ES-I3 (cell line): ENCODE results near the gene METAP1.
"Not testable (repeated sequence)": the region's sequence is repeated elsewhere in the genome, so short reads cannot be mapped to it uniquely, and the experiment has no call there.

Experiments used
- H3K36me3 ChIP-seq: 2 replicates; pipeline ENCODE4 v1.6.1; 2013; ENCODE audit warnings: mild to moderate bottlenecking, low read length, control low read depth, moderate library complexity; ENCODE audit not compliant: insufficient read depth
- H3K4me1 ChIP-seq: 2 replicates; pipeline ENCODE4 v1.6.1; 2013; ENCODE audit warnings: mild to moderate bottlenecking, control low read depth, low read length; ENCODE audit not compliant: insufficient read depth
- H3K9ac ChIP-seq: 2 replicates; pipeline ENCODE4 v1.6.1; 2013; ENCODE audit warnings: low read depth, mild to moderate bottlenecking, low read length, moderate library complexity
- H3K9me3 ChIP-seq: 2 replicates; pipeline ENCODE4 v1.6.1; 2013; ENCODE audit warnings: mild to moderate bottlenecking, low read length, moderate library complexity; ENCODE audit not compliant: control insufficient read depth, insufficient read depth

METAP1 gene

DNA sequence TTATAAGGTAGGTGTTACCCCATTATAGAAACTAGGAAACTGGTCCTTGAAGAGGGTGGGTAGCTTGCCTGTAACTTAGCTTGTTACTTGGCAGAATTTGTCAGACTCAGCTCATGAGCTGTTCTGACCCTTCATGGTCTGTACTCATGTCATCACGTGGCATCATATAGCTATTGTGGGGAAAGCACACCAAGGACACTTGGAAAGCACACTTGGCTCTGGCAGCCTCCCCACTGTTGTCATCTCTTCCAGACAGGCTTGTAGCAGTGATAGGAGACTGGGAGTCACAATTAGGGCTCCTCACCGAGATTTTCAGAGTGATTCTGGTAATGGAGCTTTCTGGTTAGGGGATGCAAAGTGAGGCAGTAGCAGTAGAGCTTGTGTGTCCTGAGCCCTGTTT, 62.7 kb downstream of the METAP1 start:
- 0 out of 2 replicates have a peak, but pooled peaks cover 10% of the 10 kb centered on the region for H3K4me1 ChIP-seq

DNA sequence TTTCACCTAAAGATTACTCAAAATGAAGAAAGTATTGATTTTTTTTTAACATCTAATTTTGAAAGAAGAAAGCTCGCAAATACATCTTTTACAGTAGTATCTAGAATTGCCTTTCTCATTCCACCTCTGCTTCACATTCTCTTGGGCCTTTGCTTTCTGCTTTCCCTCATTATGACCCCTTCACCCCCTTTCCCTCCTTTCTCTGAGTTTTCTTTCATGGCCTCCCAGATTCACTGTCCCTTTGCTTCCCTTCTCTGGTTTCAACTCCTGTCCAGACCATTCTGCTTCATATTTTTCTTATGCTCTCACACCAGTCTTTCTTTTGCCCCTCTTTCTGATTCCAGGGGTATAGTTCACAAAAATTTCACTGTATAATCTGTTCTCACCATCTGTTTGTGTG, 64.0 kb downstream of the METAP1 start:
- 0 out of 2 replicates have a peak, but pooled peaks cover 10% of the 10 kb centered on the region for H3K4me1 ChIP-seq
- H3K9me3 ChIP-seq = no peaks in the 10 kb centered on the region
- H3K36me3 ChIP-seq = peaks cover 8% of the 10 kb centered on the region
- H3K9ac ChIP-seq = no peak overlapping the region

More for the DNA sequence above, 62.7 kb downstream of the METAP1 start:
- Histone ChIP-seq H3K9me3 (no peaks in the 10 kb centered on the region), H3K9ac (no peak overlapping the region), H3K36me3 (peaks cover 8% of the 10 kb centered on the region)

DNA sequence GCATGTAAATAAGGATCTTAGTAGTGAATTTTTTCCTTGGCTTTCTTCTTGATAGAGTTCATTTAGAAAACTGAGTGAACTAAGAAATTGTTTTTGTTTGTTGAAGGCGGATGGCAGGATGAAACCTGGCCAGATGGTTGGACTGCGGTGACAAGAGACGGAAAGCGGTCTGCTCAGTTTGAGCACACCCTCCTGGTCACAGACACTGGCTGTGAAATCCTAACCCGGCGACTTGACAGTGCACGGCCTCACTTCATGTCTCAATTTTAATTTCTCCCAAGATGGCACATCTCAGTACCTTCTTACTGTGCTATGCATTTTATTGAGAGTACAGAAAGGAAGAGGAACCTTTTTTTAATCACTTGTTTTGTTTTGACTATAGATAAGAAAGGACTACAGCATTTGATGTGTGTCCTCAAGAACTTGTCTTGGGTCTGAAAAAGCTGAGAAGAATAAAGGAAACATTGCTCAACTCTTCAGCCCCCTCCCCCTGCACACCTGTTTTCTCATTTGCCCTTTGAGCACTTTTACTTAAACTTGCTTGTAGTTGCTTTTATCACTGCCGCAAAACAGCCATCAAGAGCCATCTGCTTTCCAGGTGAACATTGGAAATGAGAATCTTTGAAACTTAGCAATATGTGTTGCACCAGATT, 65.7 kb downstream of the METAP1 start:
- H3K36me3 ChIP-seq = peaks cover 8% of the 10 kb centered on the region
- H3K9ac ChIP-seq = no peak overlapping the region
- H3K4me1 ChIP-seq = 0 out of 2 replicates have a peak, but pooled peaks cover 4% of the 10 kb centered on the region
- no peaks in the 10 kb centered on the region for H3K9me3 ChIP-seq

DNA sequence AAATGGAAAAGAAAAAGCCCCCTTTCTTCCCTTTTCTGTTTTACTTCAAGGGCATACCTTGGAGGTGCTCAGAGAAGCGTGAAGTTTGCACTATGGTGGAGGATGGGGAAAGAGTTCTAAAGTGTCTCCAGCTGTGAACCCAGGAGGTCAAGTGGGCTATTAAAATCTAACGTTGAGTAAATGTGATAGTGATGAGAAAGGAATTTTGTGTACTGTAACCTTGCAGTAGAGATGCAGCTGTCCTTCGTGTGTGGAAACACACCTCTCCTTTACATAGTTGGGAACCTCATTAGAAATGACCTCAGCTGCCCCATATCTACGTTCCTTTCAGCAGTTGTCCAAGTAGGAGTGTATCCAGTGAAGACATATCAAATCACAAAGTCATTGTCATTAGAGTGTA, 66.6 kb downstream of the METAP1 start:
- H3K9me3 ChIP-seq = no peaks in the 10 kb centered on the region
- H3K36me3 ChIP-seq = peaks cover 11% of the 10 kb centered on the region
- no peak overlapping the region for H3K9ac ChIP-seq
- 0 out of 2 replicates have a peak, but pooled peaks cover 4% of the 10 kb centered on the region for H3K4me1 ChIP-seq

DNA sequence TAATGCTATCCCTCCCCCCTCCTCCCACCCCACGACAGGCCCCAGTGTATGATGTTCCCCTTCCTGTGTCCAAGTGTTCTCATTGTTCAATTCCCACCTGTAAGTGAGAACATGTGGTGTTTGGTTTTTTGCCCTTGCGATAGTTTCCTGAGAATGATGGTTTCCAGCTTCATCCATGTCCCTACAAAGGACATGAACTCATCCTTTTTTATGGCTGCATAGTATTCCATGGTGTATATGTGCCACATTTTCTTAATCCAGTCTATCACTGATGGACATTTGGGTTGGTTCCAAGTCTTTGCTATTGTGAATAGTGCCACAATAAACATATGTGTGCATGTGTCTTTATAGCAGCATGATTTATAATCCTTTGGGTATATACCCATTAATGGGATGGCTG, 70.0 kb downstream of the METAP1 start:
- not testable (repeated sequence) for H3K4me1 ChIP-seq, H3K9me3 ChIP-seq, H3K36me3 ChIP-seq, H3K9ac ChIP-seq

DNA sequence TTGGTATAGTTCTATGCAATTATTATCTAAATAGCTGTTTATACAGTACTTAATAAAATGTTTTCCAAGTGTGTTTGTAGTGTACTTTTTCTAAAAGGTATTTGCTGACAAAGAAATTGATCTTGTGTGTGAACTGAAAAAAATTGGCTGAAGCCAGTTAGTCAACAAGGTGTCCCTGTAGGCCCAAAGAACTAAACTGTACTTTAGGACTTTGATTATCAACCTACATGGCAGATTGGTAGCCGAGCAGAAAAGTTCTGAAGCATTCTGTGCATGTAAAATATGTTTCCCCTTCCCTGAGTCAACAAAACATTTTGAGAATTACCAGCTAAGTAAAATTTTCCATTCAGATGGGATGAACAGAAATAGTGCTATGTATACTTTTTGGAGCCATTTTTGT, 72.1 kb downstream of the METAP1 start:
- no peak overlapping the region for H3K9ac ChIP-seq
- H3K4me1 ChIP-seq = no peaks in the 10 kb centered on the region
- peaks cover 3% of the 10 kb centered on the region; the same call in 1 of the 2 replicates for H3K36me3 ChIP-seq
- no peaks in the 10 kb centered on the region for H3K9me3 ChIP-seq

DNA sequence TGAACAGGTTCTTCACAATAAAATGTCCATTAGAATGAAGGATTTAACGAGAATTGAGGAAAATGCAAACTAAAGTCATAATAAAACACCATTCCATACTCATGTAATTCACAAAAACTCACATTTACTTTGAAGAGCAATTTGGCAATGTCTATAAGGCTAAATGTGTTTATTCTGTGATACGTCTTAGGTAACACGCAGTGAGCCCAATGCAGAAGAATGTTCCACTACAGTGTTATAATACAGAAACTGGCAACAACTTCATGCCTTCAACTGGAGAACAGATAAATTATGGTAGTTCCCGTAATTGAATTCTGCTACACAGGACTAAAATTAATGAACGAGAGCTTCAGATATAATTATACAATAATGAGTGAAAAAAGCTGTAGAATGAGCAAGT, 75.6 kb downstream of the METAP1 start:
- peaks cover 13% of the 10 kb centered on the region for H3K36me3 ChIP-seq
- no peaks in the 10 kb centered on the region for H3K4me1 ChIP-seq

DNA sequence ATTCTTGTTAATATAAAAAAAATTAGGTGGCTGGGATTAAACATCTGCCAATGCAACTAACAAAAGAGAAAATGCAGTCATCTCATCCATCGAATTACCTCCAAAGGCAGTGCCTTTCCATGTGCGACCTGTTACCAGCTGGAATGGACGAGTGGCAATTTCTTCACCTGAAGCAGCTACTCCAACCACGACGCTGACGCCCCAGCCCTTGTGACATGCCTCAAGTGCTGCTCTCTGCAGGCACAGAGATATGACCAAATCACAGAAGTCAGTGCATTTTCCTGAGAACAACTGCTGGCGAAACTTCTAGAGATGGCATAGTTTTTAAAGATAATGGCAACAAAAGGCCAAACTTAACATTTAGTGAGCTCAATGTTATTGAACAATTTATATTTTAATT, 79.3 kb downstream of the METAP1 start:
- H3K36me3 ChIP-seq = peaks cover 21% of the 10 kb centered on the region
- H3K9ac ChIP-seq = no peak overlapping the region
- H3K9me3 ChIP-seq = no peaks in the 10 kb centered on the region
- no peaks in the 10 kb centered on the region for H3K4me1 ChIP-seq

More for the DNA sequence above, 75.6 kb downstream of the METAP1 start:
- H3K9ac ChIP-seq = no peak overlapping the region
- H3K9me3 ChIP-seq = no peaks in the 10 kb centered on the region

DNA sequence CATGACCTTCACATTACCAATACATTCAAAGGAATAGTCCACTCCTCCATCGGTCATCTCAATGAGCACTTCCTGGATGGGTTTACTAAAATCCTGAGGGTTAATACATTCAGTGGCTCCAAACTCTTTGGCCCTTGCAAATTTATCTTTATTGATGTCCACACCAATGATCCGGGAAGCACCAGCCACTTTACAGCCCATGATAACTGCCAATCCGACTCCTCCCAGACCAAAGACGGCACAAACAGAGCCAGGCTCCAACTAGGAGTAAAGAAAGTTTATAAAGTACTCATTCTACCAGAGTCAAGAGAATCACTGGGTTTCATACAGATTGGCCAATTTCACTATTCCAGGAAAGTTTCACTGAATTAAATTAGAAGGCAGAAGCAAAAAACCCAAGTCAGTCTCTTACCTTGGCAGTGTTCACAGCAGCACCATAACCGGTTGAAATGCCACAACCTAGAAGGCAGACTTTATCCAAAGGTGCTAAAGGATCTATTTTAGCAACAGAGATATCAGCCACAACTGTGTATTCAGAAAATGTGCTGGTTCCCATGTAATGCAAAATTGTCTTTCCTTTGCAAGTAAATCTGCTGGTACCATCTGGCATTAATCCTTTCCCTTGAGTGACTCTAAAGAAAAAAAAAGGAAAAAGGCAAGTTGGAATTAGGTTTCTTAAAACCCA, 80.9 kb downstream of the METAP1 start:
- no peaks in the 10 kb centered on the region for H3K4me1 ChIP-seq
- H3K36me3 ChIP-seq = peaks cover 27% of the 10 kb centered on the region
- no peaks in the 10 kb centered on the region for H3K9me3 ChIP-seq
- H3K9ac ChIP-seq = no peak overlapping the region

DNA sequence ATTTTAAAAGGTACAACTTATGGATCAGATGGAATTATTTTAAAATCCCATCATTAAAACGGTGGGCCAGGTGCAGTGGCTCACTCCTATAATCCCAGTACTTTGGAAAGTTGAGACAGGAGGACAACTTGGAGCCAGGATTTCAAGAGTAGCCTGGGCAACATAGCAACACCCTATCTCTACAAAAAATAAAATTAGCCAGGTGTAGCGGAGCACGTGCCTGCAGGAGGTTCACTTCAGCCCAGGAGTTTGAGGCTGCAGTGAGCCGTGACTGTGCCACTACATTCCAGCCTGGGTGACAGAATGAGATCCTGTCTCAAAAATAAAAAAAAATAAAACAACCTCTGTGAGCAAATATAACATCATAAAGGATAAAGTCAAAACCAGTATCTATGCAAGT, 81.7 kb downstream of the METAP1 start:
- H3K36me3 ChIP-seq = peaks cover 29% of the 10 kb centered on the region
- no peaks in the 10 kb centered on the region for H3K9me3 ChIP-seq
- H3K9ac ChIP-seq = no peak overlapping the region
- H3K4me1 ChIP-seq = no peaks in the 10 kb centered on the region

DNA sequence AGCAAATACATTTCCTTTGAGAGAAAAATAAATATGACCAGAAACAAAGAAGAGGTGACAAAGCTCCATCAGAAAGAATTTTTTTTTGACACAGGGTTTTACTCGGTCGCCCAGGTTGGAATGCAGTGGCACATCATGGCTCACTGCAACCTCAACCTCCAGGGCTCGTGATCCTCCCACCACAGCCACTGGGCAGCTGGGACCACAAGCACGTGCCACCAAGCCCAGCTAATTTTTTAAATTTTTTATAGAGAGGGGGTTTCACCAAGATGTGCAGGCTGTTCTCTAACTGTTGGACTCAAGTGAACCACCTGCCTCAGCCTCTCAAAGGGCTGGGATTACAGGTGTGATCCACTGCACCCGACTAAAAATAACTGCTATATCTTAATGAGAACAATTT, 82.8 kb downstream of the METAP1 start:
- H3K9ac ChIP-seq = no peak overlapping the region
- peaks cover 36% of the 10 kb centered on the region for H3K36me3 ChIP-seq
- H3K9me3 ChIP-seq = no peaks in the 10 kb centered on the region
- H3K4me1 ChIP-seq = no peaks in the 10 kb centered on the region

DNA sequence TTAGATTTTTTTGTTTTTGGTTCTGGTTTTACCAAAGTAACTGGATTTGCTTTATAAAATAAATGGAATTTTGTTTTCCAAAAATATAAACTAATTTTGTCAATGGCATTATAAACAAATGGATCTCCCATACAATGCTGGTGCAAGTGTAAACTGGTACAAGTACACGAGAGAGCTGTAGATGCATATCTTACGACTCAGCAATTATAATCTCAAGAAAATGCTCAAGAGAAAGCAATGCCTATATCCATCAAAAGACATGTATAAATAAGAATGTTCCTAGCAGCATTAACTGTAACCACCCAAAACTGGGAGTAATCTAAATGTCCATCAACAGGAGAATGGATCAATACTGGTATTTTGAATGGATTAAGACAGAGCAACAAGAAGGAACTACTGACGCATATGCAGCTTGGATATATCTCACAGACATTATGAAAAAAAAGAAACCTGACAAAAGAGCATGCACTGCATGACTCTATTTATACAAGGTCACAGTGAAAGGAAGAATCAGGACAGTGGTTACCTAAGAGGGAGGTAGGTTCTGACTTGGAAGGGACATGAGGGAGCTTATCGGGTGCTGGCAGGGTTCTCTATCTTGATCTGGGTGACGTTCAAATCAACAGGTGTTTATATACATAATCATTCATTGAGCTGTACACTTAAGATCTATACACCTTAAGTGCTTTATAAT, 83.6 kb downstream of the METAP1 start:
- Histone ChIP-seq H3K36me3 (peaks cover 39% of the 10 kb centered on the region), H3K9me3 (no peaks in the 10 kb centered on the region), H3K9ac (no peak overlapping the region), H3K4me1 (no peaks in the 10 kb centered on the region)

DNA sequence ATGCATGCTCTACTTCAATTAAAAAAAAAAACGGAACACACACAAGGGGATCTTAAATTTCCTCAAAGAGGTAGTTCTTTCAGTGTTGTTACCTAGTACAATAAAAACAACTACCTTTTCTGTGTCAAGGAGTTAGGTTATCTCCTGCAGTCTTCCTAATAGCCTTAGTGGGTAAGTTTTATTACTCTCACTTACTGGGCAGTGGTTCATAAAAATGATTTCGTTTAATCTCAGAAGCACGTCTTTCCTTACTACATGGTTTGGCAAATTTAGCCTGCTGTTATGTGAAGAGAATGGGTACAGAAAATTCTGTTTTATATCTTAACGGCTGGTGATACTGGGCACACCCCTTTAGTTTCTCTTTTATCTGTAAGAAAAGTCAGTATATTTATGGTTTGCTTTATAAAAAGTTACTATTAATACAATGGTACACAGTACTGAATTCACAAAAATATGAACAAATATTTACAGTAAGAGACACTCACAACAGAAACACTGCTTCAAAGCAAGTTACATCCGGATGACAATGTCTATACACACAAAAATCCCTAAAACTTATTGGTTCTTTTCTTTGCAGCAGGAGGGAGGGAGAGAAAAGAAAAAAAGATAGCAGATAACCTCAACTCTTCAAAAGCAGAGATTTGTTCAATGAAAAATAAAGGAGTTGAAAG, 84.2 kb downstream of the METAP1 start:
- Histone ChIP-seq H3K4me1 (no peaks in the 10 kb centered on the region), H3K9ac (no peak overlapping the region), H3K9me3 (no peaks in the 10 kb centered on the region), H3K36me3 (peaks cover 40% of the 10 kb centered on the region)

DNA sequence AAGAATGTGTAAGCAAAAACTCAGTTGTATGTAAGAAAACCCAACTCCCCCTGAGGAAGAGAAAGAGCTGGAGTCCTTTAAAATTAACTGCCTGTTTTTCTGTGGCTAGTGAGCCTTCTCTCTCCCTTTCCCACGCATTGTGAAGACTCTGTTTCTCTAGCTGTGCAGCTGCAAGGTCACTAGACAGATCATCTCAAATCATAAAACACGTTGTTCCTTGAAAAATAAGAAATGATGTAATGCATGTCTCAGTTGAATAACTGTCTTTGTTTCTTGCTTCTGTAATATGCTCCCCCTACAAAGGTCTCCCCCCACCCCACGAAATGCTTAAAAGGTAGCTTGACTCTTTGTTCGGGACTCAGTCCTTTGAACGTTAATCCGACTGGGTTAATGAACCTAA, 85.3 kb downstream of the METAP1 start:
- not testable (repeated sequence) for H3K9ac ChIP-seq, H3K9me3 ChIP-seq, H3K4me1 ChIP-seq
- H3K36me3 ChIP-seq = peaks cover 41% of the 10 kb centered on the region
